A549 (cell line): ENCODE results near the gene COL13A1. TPM values are rescaled to one million over a fixed set of nuclear protein-coding genes. Genes with fewer than 3 reads are reported as not detected.

Source experiments
- ATAC-seq, 2 experiments: fragments of 200-7000 bp in 1 of 2; fragments of >200 bp in 1 of 2; cut with Nextera tagmentation in 1 of 2; cut with Tn5 transposase in 1 of 2; 3 replicates each; pipeline versions ENCODE4 v1.8.0 to v1.9.1; 2018 to 2020; ENCODE audit warnings: mild to moderate bottlenecking in 1 of 2, moderate library complexity in 1 of 2
- CTCF ChIA-PET: fragments of 300-600 bp; sonication (Branson Sonifier 250); formaldehyde crosslinking; extraction: SDS; loops from one replicate; lab custom pipeline; 2021; ENCODE audit warnings: antibody characterized with exemption, inconsistent platforms; lab: Yijun Ruan, JAX
- POLR2A ChIA-PET: fragments of 350-600 bp; formaldehyde crosslinking; extraction: SDS; loops from one replicate; lab custom pipeline; 2021; ENCODE audit warnings: antibody characterized with exemption, inconsistent platforms; lab: Yijun Ruan, JAX
- DNase-seq, 2 experiments: peaks; one replicate each; pipeline versions ENCODE4 v3.0.0 to v3.0.0-alpha.2; 2011 to 2016; ENCODE audit warnings: low read depth in 1 of 2, low spot score in 1 of 2
- FAIRE-seq: peaks from 2 replicates; lab custom pipeline; 2011; peaks lifted over from hg19 to GRCh38; lab: Jason Lieb, UNC
- H3K27ac ChIP-seq, 2 experiments: fragments of >200 bp; sonication (Bioruptor Twin); formaldehyde crosslinking; 3 replicates each; pipeline ENCODE4 v1.5.1; 2016 to 2017
- H3K4me1 ChIP-seq: fragments of >200 bp; sonication (Bioruptor Twin); formaldehyde crosslinking; 3 replicates; pipeline ENCODE4 v1.6.1; 2016
- H3K4me2 ChIP-seq: fragments of >200 bp; sonication (Bioruptor Twin); formaldehyde crosslinking; 3 replicates; pipeline ENCODE4 v1.6.1; 2016
- H3K4me3 ChIP-seq: fragments of >200 bp; sonication (Bioruptor Twin); formaldehyde crosslinking; 3 replicates; pipeline ENCODE4 v1.5.1; 2016
- H3K9me3 ChIP-seq: fragments of >200 bp; sonication (Bioruptor Twin); formaldehyde crosslinking; 3 replicates; pipeline ENCODE4 v1.6.1; 2016
- CHD2 ChIP-seq: fragments of 150-350 bp; IDR thresholded peaks from 2 replicates; pipeline ENCODE4 v1.6.1; 2014; ENCODE audit warnings: low read length; ENCODE audit not compliant: partially characterized antibody
- EHF ChIP-seq: fragments of 250-450 bp; sonication (Bioruptor Pico); IDR thresholded peaks from 2 replicates; pipeline ENCODE4 v1.5.0; 2020; ENCODE audit warnings: mild to moderate bottlenecking
- EHMT2 ChIP-seq: fragments of 200-600 bp; sonication (generic); IDR thresholded peaks from 2 replicates; pipeline ENCODE4 v1.6.1; 2016; ENCODE audit warnings: antibody characterized with exemption, low read depth, mild to moderate bottlenecking, moderate library complexity
- HEYL ChIP-seq: fragments of 250-450 bp; sonication (Bioruptor Pico); IDR thresholded peaks from 2 replicates; pipeline ENCODE4 v1.8.0; 2021; ENCODE audit warnings: mild to moderate bottlenecking, moderate library complexity
- HOXB13 ChIP-seq: fragments of 250-450 bp; sonication (Bioruptor Pico); IDR thresholded peaks from 2 replicates; pipeline ENCODE4 v1.5.0; 2020; ENCODE audit warnings: low read depth, mild to moderate bottlenecking, moderate library complexity
- JUN ChIP-seq, 2 experiments: fragments of >200 bp; sonication (Bioruptor Twin); formaldehyde crosslinking; IDR thresholded peaks; 2 replicates in 1 of 2; 3 replicates in 1 of 2; pipeline ENCODE4 v1.6.1; 2016 to 2017
- KDM1A ChIP-seq: fragments of 200-600 bp; sonication (generic); IDR thresholded peaks from 2 replicates; pipeline ENCODE4 v1.6.1; 2016; ENCODE audit warnings: low read depth, mild to moderate bottlenecking
- KDM5A ChIP-seq: fragments of 200-600 bp; sonication (generic); IDR thresholded peaks from 2 replicates; pipeline ENCODE4 v1.6.1; 2016; ENCODE audit warnings: antibody characterized with exemption, mild to moderate bottlenecking
- MAFK ChIP-seq: fragments of 450-650 bp; IDR thresholded peaks from 2 replicates; pipeline ENCODE4 v1.6.1; 2014; ENCODE audit not compliant: partially characterized antibody
- MAZ ChIP-seq: fragments of 150-350 bp; IDR thresholded peaks from 2 replicates; pipeline ENCODE4 v1.6.1; 2014; ENCODE audit warnings: antibody characterized with exemption, low read depth, low read length, borderline replicate concordance
- NPAS2 ChIP-seq: fragments of 250-450 bp; sonication (Bioruptor Pico); IDR thresholded peaks from 2 replicates; pipeline ENCODE4 v1.8.0; 2022; ENCODE audit warnings: mild to moderate bottlenecking, moderate library complexity, borderline replicate concordance
- RAD21 ChIP-seq, 2 experiments: fragments of >200 bp in 1 of 2; sonication (Bioruptor Twin) in 1 of 2; formaldehyde crosslinking in 1 of 2; IDR thresholded peaks in 1 of 2; conservative IDR thresholded peaks in 1 of 2; 2 replicates in 1 of 2; 3 replicates in 1 of 2; pipeline ENCODE4 v1.6.1; 2012 to 2018; ENCODE audit warnings: inconsistent platforms in 1 of 2
- RCOR1 ChIP-seq: fragments of 150-350 bp; IDR thresholded peaks from 2 replicates; pipeline ENCODE4 v1.6.1; 2014; ENCODE audit warnings: antibody characterized with exemption, low read length, low read depth
- SMC3 ChIP-seq: fragments of >200 bp; sonication (Bioruptor Twin); formaldehyde crosslinking; IDR thresholded peaks from 3 replicates; pipeline ENCODE4 v1.6.1; 2018; ENCODE audit warnings: inconsistent platforms
- SREBF2 ChIP-seq: fragments of 450-650 bp; IDR thresholded peaks from 2 replicates; pipeline ENCODE4 v1.6.1; 2014; ENCODE audit warnings: mild to moderate bottlenecking, moderate library complexity
- TP53 ChIP-seq: fragments of 250-450 bp; sonication (Bioruptor Pico); IDR thresholded peaks from 2 replicates; pipeline ENCODE4 v1.5.0; 2021; ENCODE audit warnings: mild to moderate bottlenecking, moderate library complexity
- WGBS: methylation state at CpG from one replicate; pipeline ENCODE4 v1.1.6; 2017; ENCODE audit errors: missing lambda C conversion rate; 5-methylcytosine and 5-hydroxymethylcytosine counted together
- polyA plus RNA-seq, 4 experiments: library from polyadenylated mRNA; depleted of rRNA in 3 of 4; stranded (reverse); fragments of >200 nt; fragmentation: RNase III in 1 of 4; extraction: RNeasy Plus Mini Kit Qiagen cat#74134 plus additional on column Dnase treatment in 1 of 4; gene quantifications; 2 replicates in 3 of 4; 3 replicates in 1 of 4; pipeline ENCODE4 v1.2.3, GENCODE V29; 2011 to 2017
- TF ChIP-seq, protein P1 (sequence below): fragments of >200 bp; sonication (Bioruptor Twin); formaldehyde crosslinking; IDR thresholded peaks from 3 replicates; pipeline ENCODE4 v1.5.1; 2016
- TF ChIP-seq, protein P2 (sequence below): fragments of 200-600 bp; sonication (generic); IDR thresholded peaks from 2 replicates; pipeline ENCODE4 v1.6.1; 2016; ENCODE audit warnings: antibody characterized with exemption, mild to moderate bottlenecking, moderate library complexity
- TF ChIP-seq, protein P3 (sequence below): IDR thresholded peaks from 2 replicates; pipeline ENCODE4 v1.6.1; 2012
- TF ChIP-seq, protein P4 (sequence below): IDR thresholded peaks from 2 replicates; pipeline ENCODE4 v1.6.1; 2012; ENCODE audit warnings: low read depth, borderline replicate concordance
- TF ChIP-seq, protein P5 (sequence below): fragments of 150-350 bp; IDR thresholded peaks from 2 replicates; pipeline ENCODE4 v1.6.1; 2014; ENCODE audit warnings: low read depth, mild to moderate bottlenecking, low read length

Gene COL13A1
- polyA plus RNA-seq, 2 of the 4 experiments (the other 2 are of a cell fraction), result 0.08 to 0.27 TPM

DNA sequence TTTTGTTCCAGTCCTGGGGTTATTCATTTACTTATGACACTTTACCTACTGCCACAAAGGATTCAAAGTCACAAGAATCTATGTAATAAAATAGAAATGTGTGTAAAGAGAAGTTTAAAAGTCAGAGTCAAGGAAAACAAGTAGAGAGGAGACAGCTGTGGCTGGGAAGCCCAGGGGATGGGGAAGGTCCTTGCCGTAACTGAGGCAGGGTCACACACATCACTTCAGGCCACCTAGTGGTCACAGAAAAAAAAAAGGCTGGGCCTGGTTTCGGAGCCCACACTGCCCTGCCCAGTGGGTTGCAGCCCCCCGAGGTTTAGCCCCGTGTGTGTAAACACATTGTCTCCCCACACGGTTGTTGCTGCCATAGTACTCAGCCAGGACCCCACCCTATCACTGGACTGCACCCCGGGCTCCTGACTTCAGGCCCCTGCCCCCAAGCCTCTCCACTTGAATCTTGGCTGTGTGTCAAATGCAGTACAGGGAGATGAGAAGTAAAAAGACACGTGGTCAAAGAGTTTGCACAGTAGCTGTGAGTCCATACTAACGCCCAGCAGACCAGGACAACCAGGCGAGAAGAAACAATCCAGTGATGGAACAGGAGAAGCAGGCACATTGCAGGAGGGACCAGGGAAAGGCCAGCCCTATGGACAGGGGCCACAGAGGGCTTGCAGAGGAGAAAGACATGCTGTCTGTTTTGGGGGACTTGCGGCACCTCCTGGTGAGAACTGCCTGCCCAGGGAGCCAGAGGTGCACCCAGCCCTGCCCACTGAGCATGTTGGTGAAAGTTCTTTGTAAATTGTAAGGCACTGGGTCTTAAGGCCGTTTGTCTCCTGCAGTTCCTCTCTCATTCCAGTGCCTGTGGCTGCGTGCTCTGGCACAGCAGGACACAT, 159.5 kb downstream of the COL13A1 start:
- ATAC-seq, result peak in 1 of 2 experiments; percentile 71; a peak in 3 of 6 replicates
- no peak for TF ChIP-seq RCOR1
- TF ChIP-seq RAD21 (conservative IDR thresholded peaks at IDR 0.05 in 1 of 2, IDR thresholded peaks at IDR 0.05 in 1 of 2), result no peak
- TF ChIP-seq, protein P1, sequence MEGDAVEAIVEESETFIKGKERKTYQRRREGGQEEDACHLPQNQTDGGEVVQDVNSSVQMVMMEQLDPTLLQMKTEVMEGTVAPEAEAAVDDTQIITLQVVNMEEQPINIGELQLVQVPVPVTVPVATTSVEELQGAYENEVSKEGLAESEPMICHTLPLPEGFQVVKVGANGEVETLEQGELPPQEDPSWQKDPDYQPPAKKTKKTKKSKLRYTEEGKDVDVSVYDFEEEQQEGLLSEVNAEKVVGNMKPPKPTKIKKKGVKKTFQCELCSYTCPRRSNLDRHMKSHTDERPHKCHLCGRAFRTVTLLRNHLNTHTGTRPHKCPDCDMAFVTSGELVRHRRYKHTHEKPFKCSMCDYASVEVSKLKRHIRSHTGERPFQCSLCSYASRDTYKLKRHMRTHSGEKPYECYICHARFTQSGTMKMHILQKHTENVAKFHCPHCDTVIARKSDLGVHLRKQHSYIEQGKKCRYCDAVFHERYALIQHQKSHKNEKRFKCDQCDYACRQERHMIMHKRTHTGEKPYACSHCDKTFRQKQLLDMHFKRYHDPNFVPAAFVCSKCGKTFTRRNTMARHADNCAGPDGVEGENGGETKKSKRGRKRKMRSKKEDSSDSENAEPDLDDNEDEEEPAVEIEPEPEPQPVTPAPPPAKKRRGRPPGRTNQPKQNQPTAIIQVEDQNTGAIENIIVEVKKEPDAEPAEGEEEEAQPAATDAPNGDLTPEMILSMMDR, result peak; percentile 39
- no peaks in the 10 kb centered on the region for H3K9me3 ChIP-seq
- DNase-seq, result no peak
- no peak for FAIRE-seq
- H3K27ac ChIP-seq, result no peak overlapping the region
- no peaks in the 10 kb centered on the region for H3K4me1 ChIP-seq
- WGBS, result 30% methylated on average over 12 of the region's 12 CpGs
- POLR2A ChIA-PET, result no interaction called here
- CTCF ChIA-PET, result interaction anchor here (0.5 to 3.4 kb wide), 7 partner anchors 9 to 453 kb away, joined by 3 to 28 read pairs (median 4); partner anchors contain the start of gene TYSND1
- no peak overlapping the region for H3K4me3 ChIP-seq
- 0 out of 3 replicates have a peak overlapping the region, but pooled peaks have one; percentile 12 for H3K4me2 ChIP-seq

DNA sequence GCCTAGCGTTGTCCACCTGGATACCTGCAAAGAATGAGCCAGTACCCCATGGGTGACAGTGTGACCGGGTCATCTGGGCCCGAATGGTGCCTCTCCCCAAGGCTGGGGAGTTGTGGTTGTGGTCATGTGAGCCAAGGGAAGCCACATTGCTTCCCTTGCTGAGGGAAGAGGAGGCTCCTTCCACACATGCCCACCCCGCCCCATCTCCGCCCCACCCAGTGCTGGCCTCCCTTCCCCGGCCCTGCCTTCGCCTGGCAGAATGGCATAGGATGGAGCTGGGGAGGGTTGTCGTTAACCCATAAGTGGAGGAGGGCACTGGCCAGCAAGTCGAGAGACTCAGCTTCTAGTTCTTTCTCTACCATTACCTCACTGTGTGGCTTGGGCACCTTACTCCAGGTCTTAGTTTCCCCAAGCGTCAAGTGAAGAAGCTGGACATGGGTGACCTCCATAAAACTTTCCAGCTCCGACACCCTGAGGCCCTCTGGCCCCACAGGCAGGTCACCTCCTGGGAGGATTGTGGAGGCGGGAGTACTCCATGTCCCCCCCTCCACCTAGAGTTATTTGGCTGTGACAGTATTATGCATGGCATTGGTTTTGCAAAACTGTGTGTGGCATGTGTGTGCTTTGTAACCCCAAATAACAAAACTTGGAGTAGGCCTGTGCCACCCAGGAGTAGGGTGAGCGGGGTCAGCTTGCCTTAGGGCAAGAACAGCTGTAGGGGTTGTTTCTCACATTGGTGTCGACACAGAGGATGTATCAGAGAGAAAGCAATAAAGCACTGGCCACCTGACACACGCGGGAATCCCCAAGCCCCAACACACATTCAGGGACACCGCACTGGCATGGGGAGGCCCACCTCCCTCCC, 160.4 kb downstream of the COL13A1 start:
- ATAC-seq (no peak), DNase-seq (no peak), FAIRE-seq (no peak)
- no peak for TF ChIP-seq RCOR1
- no peak for TF ChIP-seq KDM1A
- no peak for TF ChIP-seq EHMT2
- TF ChIP-seq JUN (IDR thresholded peaks at IDR 0.05), result no peak
- TF ChIP-seq, protein P2, sequence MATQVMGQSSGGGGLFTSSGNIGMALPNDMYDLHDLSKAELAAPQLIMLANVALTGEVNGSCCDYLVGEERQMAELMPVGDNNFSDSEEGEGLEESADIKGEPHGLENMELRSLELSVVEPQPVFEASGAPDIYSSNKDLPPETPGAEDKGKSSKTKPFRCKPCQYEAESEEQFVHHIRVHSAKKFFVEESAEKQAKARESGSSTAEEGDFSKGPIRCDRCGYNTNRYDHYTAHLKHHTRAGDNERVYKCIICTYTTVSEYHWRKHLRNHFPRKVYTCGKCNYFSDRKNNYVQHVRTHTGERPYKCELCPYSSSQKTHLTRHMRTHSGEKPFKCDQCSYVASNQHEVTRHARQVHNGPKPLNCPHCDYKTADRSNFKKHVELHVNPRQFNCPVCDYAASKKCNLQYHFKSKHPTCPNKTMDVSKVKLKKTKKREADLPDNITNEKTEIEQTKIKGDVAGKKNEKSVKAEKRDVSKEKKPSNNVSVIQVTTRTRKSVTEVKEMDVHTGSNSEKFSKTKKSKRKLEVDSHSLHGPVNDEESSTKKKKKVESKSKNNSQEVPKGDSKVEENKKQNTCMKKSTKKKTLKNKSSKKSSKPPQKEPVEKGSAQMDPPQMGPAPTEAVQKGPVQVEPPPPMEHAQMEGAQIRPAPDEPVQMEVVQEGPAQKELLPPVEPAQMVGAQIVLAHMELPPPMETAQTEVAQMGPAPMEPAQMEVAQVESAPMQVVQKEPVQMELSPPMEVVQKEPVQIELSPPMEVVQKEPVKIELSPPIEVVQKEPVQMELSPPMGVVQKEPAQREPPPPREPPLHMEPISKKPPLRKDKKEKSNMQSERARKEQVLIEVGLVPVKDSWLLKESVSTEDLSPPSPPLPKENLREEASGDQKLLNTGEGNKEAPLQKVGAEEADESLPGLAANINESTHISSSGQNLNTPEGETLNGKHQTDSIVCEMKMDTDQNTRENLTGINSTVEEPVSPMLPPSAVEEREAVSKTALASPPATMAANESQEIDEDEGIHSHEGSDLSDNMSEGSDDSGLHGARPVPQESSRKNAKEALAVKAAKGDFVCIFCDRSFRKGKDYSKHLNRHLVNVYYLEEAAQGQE, result no peak
- TF ChIP-seq, protein P3, sequence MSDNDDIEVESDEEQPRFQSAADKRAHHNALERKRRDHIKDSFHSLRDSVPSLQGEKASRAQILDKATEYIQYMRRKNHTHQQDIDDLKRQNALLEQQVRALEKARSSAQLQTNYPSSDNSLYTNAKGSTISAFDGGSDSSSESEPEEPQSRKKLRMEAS, result no peak
- Histone ChIP-seq H3K4me2 (no peak overlapping the region), H3K27ac (no peak overlapping the region), H3K4me3 (no peak overlapping the region), H3K4me1 (no peaks in the 10 kb centered on the region), H3K9me3 (no peaks in the 10 kb centered on the region)
- 71% methylated on average over 16 of the region's 17 CpGs for WGBS
- CTCF ChIA-PET, result interaction anchor here (0.5 to 1.4 kb wide), 4 partner anchors 67 to 317 kb away, joined by 3 to 4 read pairs (median 4); no protein-coding TSS in a partner anchor
- POLR2A ChIA-PET, result no interaction called here

DNA sequence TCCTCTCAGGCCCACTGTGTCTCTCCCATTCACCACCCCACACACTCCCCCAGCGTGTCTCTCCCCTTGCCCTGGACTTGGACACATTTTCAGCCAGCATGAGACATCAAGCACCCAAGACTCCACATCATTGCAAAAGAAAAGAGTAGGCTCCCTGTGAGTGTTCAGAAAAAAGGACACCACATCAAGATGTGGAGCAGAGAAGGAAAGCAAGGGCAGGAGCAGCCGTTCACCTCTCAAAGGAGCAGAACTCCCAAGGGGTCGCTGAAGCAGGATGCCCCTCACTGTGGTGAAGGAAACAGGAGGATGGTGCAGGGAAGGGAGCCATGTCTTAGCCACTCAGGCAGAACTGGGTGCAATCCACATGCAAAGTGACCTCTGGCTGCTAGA, 161.0 kb downstream of the COL13A1 start:
- FAIRE-seq (no peak), DNase-seq (no peak), ATAC-seq (no peak)
- no peak overlapping the region for H3K4me2 ChIP-seq
- ChIA-PET POLR2A (no interaction called here), CTCF (interaction anchor here (1.2 to 2.4 kb wide), 3 partner anchors 11 to 66 kb away, joined by 3 to 9 read pairs (median 7); no protein-coding TSS in a partner anchor)
- H3K27ac ChIP-seq, result no peak overlapping the region
- H3K4me3 ChIP-seq, result no peak overlapping the region
- WGBS, result 20% methylated on average over 3 of the region's 3 CpGs
- no peaks in the 10 kb centered on the region for H3K4me1 ChIP-seq
- H3K9me3 ChIP-seq, result no peaks in the 10 kb centered on the region
- TF ChIP-seq SMC3 (no peak), CHD2 (no peak), MAFK (no peak), MAZ (no peak), JUN (IDR thresholded peaks at IDR 0.05) (no peak), KDM5A (no peak), TP53 (CRISPR knock-in tag) (no peak), EHF (CRISPR knock-in tag) (no peak), HEYL (CRISPR knock-in tag) (no peak), HOXB13 (no peak), EHMT2 (no peak), SREBF2 (no peak), NPAS2 (no peak)
- TF ChIP-seq, protein P4, sequence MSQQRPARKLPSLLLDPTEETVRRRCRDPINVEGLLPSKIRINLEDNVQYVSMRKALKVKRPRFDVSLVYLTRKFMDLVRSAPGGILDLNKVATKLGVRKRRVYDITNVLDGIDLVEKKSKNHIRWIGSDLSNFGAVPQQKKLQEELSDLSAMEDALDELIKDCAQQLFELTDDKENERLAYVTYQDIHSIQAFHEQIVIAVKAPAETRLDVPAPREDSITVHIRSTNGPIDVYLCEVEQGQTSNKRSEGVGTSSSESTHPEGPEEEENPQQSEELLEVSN, result no peak
- TF ChIP-seq, protein P3, result no peak
- TF ChIP-seq, protein P5, sequence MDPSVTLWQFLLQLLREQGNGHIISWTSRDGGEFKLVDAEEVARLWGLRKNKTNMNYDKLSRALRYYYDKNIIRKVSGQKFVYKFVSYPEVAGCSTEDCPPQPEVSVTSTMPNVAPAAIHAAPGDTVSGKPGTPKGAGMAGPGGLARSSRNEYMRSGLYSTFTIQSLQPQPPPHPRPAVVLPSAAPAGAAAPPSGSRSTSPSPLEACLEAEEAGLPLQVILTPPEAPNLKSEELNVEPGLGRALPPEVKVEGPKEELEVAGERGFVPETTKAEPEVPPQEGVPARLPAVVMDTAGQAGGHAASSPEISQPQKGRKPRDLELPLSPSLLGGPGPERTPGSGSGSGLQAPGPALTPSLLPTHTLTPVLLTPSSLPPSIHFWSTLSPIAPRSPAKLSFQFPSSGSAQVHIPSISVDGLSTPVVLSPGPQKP, result no peak
